ENCODE measurements around the gene MAPK9.

MAPK9 gene

DNA sequence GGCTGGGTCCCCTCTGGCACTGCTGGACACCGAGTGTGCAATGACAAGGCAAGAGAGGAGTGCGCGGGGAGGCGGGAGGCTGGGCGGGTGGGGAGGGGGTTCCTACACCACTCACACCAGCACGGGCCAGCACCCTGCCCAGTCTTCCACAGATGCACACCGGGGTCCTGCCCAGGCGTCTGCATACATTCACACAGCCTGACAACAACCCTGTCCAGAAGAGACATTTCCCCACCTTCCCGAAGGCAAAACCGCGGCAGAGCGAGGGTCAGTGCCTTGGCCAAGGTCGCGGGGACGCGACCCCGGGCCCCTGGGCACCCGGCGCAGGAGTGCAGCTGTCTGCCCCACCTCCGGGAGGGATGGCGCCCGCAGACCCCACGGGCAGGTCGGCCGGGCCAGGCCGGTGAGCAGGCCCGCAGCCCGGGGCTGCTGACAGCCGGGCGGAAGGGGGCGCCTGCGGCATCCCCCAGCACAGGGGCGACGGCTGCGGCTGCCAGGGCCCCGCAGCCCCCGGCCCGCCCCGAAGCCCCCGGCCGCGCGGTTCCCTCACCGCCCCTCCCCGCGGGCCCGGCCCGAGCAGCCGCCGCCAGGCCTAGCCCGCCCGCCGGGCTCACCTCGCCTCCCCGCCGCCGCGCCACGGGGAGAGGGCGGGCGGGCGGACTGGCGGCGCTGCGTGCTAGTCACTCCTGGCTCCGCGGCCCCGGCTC, 496 bp downstream of the MAPK9 start:
- DNase-seq = no peak

DNA sequence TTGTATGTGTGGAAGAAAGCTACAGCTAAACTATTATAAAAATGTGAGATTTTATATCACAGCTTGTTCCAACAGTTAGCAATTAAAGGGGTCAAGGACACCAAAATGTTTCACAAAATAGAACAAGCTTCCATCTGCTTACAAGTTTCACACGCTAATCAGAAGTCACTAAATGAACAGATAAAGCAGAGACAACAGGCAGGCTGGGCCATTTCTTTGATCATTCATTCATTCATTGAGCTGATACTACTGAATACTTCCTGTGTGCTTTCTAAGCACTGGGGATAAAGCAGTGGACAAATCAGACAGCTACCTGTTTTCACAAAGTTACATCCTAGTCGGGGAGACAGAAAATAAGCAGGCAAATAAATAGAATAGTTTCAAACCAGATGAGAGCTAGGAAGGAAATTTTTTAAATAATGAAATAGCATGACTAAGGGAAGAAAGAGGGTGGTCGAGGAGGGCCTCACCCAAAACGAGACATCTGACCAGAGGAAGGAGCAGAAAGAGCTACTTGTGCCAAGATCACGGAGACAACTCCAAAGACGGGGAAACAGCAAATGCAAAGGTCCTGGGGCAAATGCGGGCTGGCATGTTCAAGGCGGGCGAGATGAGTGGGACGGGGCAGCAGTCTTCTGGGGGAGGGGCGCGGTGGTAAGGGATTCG, 1.2 kb downstream of the MAPK9 start:
- no peak for DNase-seq

DNA sequence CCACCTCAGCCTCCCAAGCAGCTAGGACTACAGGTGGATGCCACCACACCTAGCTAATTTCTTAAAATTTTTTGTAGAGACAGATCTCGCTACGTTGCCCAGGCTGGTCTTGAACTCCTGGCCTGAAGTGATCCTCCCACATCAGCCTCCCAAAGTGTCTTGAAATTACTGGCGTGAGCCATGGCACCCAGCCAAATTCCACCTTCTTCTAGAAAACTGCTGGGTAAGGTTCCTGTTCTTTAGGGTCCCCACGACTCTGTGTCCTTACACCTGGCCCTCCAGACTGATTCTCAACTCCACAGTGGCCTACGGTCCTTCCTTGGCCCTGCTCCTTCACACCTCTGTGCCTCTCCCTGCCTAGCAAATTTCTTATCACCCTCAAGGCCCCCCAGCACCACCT, 1.9 kb downstream of the MAPK9 start:
- DNase-seq = no peak

DNA sequence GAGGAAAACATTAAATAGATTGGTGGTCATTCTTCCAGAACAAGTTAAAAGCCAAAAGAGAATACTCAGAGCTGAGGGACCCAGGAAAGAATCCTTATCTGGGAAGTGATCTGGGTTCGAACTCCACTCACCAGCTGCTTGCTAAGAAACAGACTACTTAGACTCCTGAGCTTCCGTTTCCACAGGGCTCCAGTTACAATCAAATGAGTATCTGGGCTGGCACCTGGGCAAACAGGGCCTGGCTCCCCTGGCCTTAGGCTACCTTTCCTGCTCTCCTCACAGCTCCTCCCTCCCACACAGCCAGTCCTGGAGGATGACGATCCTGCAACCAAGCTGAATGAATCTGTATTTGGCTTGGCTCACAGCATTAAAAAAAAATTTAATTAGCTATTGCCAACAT, 2.5 kb downstream of the MAPK9 start:
- DNase-seq = no peak

DNA sequence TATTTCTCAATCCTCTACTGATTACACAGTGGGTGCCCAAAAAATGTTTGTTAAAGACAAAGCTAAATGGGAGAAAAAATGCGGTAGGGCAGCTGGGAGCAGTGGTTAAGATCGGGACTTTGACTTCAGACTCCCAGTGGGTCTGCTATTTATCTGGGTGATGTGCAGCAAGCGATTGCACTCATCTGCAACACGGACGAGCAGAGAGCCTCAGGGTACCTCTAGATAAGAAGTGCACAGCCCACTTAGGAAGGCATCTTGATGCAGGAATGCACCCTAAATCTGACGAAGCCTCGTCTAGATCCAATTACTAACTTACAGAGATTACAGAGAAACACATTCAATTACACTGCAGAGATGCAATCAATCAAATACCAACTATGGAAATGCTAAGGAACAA, 4.0 kb downstream of the MAPK9 start:
- no peak for DNase-seq

DNA sequence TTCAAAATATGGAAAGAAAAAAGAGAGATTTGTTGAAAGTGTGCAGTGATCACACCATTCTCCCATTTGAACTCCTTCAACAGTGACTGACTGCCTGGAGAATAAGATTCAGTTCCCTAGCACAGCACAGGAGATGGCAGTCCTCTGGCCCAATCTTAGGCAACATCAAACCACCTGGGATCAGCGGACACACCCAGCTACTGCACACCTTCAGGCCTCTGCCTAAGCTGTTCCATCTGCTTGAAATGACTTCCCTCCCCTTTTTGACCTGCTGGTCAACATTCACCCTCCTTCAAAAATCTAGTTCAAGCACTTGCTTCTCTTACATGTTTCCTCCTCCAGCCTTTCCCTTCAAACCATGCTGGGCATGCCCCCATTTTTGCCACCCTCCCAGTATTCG, 4.5 kb downstream of the MAPK9 start:
- DNase-seq = no peak

DNA sequence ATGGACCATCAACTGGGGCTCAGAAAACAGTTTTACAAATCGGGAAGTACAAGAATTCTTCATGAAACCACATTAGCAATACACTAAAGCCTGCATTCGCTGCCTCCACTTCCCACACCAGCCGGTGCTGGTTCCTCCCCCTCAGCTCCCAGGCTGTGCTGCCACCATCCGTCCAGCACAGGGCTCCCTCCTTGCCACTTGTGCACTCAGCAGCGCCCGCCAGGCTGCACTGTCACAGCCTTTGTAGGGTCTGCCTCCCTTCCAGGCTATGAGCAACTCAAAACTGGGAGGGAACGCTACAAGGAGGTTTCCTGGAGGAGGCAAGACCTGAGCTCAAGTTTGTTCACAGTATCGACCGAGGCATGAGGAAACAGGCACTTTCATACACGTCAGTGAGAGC, 7.7 kb downstream of the MAPK9 start:
- DNase-seq = no peak

DNA sequence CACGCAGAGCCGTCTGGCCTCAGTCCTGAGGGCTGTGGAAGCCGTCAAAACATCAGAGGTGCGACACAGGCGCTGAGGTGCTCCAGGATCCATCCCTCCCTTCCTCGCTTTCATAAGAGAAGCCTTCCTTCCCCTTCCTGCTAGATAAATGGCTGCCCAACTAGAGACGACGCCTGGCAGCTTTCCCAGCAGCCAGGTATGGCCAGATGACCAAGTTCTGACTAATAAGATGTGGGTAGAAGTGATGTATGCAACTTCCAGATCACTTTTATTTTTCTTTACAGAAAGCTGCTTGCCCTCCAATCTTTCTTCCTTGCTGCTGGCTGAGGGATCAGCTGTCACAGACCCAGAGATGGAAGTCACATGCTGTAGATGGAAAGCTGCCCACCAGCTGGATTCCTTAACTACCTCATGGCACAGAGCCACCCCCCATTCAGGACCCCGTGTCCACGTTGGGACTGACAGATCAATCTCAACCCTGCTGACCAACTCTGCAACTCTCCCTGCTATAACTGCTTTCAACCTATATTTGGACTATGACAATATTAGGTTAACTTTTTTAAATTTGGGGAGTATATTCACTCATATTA, 8.8 kb downstream of the MAPK9 start:
- DNase-seq = no peak

DNA sequence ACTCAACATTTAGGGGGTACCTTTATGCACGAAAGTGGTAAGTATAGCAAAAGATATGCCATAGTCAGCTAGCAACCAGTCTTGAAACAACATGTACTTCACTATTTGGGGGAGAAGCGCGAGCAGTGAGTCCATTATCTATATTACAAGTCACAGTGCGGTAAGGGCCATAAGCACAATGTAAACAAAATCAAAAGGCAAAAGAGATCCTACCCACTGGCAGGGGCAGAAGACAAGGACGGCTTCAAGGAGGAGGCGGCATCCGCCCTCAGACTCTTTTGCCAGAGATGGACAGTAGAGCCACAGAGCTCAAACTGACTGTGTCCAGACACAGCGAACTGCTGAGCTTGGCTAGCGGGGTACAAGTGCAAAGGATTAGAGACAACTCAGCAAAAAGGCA, 9.6 kb downstream of the MAPK9 start:
- DNase-seq = no peak

DNA sequence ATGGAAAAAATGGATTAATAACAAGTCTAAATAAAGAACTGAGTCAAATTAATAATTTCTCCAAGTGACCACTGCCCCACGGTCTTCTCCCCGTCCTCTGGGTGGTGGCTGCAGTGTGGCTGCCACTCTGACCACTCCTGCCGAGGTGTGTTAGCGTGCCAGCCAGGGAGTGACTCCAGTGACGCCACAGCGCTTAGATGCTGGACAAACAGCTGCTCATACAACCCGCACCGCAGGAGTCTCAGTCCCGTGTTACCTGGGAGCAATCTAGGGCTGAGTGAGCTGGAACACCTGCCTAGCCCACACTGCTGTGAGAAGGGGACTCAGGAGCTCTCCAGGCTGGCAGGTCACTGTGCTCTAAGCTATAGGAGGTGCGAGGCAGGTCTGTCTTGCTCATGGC, 10.2 kb downstream of the MAPK9 start:
- no peak for DNase-seq

DNA sequence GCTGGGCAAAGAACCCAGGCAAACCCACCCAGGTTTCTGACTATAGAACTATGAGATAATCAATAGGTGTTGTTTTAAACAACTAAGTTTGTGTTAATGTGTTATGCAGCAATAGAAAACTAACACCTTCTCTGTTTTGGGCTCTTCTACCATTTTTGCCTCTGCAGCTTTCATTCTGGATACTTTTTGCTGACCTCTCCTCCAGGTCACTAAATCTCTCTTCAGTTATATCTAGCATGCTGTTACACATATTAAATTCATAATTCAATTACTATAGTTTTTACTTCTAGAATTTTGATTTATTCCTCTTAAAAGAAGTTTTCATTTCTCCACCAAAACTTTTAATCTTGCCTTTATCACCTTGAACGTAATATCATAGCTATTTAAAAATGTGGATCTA, 17.2 kb downstream of the MAPK9 start:
- DNase-seq = no peak

DNA sequence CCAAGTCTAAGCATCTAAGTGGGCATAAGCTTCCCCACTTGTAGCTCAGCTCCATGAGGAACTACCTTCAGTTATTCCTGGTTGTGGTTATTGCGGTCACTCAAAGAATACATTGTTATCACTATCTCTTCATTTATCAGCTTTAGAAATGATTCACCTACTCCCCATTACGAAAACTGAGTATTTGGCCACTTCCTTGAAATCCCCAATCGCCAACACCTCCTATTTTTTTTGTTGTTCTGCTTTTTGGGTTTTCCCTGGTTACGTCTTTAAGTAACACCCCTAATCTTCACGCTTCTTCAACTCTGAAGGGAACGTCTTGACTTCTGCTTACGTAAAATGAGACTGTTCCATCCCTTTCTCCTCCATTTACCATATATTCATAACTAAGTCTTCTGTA, 20.7 kb downstream of the MAPK9 start:
- no peak for DNase-seq

DNA sequence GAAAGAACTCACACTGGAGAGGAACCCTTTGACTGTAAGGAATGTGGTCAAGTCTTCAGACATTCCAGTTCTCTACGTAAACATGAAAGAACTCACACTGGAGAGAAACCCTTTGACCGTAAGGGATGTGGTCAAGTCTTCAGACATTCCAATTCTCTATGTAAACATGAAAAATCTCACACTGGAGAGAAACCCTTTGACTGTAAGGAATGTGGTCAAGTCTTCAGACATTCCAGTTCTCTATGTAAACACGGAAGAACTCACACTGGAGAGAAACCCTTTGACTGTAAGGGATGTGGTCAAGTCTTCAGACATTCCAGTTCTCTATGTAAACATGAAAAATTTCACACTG, 32.6 kb downstream of the MAPK9 start:
- DNase-seq = no peak

DNA sequence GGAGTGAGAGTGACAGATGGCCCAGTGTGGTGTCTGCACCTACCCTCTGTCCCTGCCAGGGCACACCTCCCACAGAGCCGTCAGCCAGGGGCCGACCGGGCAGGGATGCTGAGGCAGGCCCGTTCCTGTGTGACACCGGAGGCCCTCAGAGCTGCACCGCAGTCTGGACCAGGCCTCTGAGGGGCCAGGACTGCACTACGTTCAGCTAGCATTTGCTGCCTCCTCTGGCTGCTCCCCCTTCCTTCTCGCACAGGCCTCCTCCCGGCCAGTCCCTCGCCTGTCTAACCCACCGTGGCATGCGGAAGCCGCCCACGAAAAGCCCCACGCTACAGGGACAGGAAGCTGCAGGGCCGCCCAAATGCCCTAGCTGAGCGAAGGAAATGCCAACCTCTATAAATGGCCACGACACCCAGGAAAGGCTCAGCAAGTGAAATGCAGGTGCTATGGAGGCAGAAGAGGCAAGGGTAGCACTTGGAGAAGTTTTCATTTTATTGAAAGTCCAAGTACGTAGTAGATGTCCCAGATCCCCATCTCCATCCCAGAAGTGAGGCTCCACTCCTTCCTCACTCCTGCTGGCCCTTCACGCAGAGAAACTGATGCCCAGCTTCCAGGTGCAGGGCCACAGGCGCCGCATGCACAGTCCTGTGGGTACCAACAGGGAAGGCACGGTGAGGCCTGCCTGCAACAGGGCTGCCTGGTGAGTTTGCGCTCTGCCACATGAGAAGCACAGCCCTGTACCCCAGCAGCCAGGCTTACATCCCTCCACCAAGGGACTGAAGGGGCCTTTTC, 38.7 kb downstream of the MAPK9 start:
- no peak for DNase-seq

DNA sequence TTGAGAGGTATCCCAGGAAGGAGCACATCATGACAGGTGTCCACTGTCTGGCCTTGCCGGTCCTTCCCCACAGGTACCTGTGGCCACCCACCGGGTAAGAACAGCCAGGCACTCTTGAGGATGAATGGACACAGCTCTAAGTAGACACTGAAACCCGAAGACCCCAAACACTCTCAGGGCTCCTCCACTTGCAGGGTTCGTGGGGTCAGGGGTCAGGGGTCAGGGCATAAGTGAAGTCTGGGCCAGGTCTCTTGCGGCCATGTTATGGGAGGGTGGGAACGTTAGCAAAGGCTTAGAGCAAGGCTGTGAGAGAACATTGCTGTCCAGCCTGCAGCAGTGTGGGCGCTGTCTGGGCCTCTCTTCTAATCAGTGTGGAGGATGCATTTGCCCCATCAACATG, 40.0 kb downstream of the MAPK9 start:
- no peak for DNase-seq

DNA sequence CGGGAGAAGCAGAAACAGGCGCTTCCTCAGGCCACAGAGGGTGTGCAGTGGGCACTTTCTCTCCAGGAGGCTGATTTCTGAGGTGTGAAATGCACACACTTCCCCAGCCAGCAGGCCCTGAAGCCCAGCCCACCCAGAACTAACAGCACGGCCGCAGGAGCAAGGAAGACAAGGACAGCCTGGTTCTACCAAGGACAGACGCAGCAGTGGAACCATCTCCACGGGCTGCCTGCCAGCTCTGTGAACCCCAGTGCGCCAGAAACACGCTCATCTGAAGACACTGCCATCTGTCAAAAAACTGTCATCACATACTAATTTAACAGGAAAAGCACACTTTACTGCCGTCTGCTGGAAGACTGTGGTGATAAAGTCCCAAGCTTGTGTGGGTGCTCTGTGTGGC, 40.7 kb downstream of the MAPK9 start:
- DNase-seq = no peak

DNA sequence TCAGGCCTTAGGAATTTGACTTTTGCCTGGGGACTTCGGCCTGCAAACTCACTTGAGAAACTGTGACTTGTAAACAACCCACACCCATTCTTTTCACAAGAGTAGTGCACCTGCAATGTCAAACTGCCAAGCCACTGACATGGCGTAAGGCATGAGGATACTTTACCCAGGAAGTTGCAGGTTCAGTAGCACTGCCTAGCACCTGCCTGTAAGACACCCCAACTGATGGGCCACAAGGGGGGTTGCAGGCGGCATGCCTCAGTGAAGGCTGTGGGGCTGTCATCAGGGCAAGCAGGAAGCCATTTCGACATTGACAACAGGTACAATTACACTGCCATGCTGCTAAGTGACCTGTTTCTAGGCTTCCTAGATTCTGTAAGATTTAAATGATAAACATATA, 41.6 kb downstream of the MAPK9 start:
- no peak for DNase-seq

DNA sequence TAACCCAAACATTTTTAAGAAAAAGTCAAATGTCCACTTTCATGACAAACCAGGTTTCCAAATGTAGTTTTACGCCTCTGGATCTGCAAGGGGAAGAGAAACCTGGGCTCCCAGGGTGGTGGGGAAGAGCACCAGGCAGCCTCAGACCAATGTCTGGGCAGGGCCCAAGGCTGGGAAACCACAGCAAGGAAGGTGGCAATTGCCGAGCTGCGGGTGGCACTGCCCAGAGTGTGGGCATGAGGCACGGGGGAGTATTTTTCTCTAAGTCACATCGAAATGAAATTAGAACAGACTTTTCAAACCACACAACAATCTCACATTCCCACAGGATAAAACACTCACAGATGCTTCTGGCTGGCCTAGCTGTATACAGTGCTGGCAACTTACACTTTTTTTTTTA, 50.3 kb downstream of the MAPK9 start:
- DNase-seq = no peak

DNA sequence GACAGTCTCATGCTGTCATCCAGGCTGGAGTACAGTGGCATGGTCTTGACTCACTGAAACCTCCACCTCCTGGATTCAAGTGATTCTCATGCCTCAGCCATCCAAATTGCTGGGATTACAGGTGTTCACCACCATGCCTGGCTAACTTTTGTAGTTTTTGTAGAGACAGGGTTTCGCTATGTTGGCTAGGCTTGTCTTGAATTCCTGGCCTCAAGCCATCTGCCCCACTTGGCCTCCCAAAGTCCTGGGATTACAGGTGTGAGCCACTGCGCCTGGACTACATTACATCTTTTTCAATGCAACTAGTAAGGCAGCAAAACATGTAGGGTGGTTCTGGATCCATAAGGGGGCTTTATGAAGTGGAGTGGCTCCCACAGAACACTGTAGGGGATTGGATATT, 53.3 kb downstream of the MAPK9 start:
- no peak for DNase-seq

DNA sequence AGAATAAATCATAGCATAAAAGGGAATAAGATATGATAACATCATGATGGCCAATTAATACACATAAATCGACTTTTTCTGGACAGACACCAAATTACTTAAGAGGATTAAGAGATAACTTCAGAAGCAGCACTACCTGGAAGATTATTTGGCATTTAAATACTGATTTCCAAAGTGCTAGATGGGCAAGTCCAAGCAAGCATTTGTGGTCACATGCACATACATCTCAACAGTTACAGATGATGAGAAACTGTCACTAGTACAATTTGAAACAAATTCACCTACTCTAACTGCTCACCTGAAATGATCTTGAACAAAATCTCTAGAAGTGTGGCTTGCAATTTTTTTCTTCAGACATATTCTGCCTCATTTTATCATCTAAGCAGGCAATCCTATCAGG, 56.0 kb downstream of the MAPK9 start:
- no peak for DNase-seq

DNA sequence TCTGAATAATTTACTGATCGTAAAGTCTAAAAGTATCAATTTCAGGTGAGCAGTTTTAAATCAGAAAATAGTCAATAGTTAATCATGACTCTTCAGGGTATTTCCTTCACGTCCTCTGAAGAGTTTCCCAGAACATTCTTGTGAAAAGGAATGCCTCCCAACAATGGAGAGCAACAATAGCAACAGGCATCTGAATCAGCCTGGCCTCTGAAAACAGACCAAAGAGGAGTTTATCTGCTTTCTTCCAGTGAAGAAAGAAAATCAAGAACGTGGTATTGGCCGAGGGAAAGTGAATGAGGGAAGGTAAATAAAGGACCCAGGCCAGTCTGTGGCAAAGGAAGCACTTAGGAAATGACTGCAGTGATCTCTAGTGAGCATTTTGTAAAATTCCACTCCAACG, 56.8 kb downstream of the MAPK9 start:
- DNase-seq = no peak

DNA sequence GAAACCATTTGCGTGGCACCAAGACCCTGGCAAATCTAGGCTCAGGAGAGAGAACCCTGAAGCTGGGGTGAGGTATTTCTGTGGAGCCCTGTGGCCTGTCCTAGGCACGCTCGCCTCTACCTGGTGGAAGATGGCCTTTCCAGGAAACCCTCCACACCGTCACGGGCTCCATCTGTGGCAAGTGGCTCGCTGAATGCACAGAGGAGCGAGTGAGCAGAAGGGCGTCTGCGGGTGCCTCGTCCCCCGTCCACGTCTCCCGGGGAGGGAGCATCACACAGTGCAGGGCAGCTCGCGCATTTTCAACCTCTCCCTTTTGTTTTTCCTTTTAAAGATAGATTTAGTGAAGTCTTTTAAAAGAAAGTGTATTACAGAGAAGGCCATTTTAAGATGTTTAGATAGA, 57.6 kb downstream of the MAPK9 start:
- DNase-seq = no peak

DNA sequence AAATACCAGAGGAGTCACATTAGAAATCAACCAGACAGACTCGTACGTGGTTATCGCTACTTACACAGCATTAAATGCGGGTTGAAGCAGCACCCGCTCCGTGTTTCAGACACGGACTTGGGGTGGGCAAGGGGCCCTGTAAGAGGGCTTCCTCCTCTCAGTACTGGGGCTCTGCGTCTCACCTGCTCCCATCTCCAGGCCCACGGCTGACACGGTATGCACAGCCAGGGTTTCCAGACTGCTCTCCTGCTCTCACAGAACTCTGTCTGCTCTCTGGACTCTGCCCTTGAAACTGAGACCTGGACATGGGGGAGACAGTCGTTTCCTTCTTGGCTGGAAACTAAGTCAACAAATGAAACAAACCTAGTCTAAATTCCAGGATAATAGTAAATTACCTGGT, 58.2 kb downstream of the MAPK9 start:
- no peak for DNase-seq

DNA sequence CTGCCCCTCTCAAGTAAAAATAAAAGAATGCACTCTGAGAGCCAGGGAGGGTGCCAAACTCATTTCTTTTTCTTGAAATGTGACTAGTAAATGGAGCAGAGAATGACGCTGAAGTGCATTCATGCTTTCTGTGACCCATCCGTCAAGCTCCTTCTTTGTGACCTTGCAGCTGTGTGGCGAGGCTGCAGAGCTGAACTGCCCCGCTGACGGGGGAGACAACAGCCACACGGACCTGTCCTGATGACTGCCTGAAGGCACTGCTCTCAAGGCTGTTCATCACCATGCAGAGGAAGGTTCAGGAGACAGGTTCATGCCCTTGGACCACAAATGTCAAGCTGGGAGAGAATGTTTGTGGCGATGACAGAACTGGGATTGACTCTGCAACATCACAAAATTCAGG, 61.9 kb downstream of the MAPK9 start:
- DNase-seq = no peak

Measured in central memory CD4-positive, alpha-beta T cell (primary cell).